IPS DF 6.9 (cell line): Measurements from ENCODE around the gene CCDC7.
"Not testable (repeated sequence)": the region's sequence is repeated elsewhere in the genome, so short reads cannot be mapped to it uniquely, and the experiment has no call there.

Experiments
- DNase-seq: peaks from one replicate; pipeline ENCODE4 v3.0.0-alpha.2; 2013; ENCODE audit warnings: low read depth, low spot score
- H3K27ac ChIP-seq: one replicate; pipeline ENCODE4 v1.5.1; 2013; ENCODE audit warnings: low read length, control low read depth
- H3K27me3 ChIP-seq: 2 replicates; pipeline ENCODE4 v1.6.1; 2013; ENCODE audit warnings: mild to moderate bottlenecking, low read length; ENCODE audit not compliant: control insufficient read depth, insufficient read depth
- H3K36me3 ChIP-seq: 2 replicates; pipeline ENCODE4 v1.6.1; 2013; ENCODE audit warnings: low read length; ENCODE audit not compliant: control insufficient read depth, insufficient read depth
- H3K4me1 ChIP-seq: 2 replicates; pipeline ENCODE4 v1.6.1; 2013; ENCODE audit warnings: low read length; ENCODE audit not compliant: control insufficient read depth, insufficient read depth
- H3K4me3 ChIP-seq: 2 replicates; pipeline ENCODE4 v1.5.1; 2013; ENCODE audit warnings: mild to moderate bottlenecking, low read length
- H3K9me3 ChIP-seq: 2 replicates; pipeline ENCODE4 v1.6.1; 2013; ENCODE audit warnings: low read length, inconsistent platforms; ENCODE audit not compliant: control insufficient read depth, insufficient read depth
- WGBS: extraction: QIAGEN DNeasy Blood & Tissue Kit; methylation state at CpG from one replicate; pipeline ENCODE4 v1.1.7; 2013; ENCODE audit warnings: mixed read lengths, missing lambda C conversion rate; ENCODE audit not compliant: insufficient read length, insufficient coverage; 5-methylcytosine and 5-hydroxymethylcytosine counted together

The CCDC7 gene

GRCh38 chr10:32692174-32692573, 246.2 kb downstream of the CCDC7 start:
- H3K27ac ChIP-seq, result no peak overlapping the region
- no peak for DNase-seq
- no CpG with 5 or more reads among the region's 1 CpG for WGBS

DNA sequence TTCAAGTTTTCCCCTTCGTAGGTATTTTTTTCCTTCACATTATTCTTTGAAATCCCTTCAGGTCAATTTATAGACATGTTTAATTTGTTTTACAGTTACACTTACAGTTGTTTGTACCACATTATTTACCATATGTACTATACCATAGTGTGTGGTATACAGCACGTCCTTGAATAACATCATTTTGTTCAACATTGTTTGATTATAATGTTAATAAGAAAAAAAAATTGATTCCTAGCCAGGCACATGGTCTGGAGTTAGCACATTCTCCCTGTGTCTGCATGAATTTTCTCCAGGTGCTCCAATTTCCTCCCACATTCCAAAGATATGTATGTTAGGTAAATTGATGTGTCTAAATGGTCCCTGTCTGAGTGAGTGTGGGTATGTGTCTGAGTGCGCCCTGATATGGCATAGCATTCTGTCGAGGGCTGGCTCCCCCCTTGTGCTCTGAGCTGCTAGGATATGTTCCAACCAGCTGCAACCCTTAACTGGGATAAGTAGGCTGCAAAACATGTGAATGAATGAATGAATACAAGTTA, 247.6 kb downstream of the CCDC7 start:
- 100% methylated on average over 1 of the region's 4 CpGs for WGBS
- Histone ChIP-seq H3K9me3 (no peaks in the 10 kb centered on the region; the same call in 1 of the 2 replicates), H3K4me3 (no peak overlapping the region), H3K4me1 (no peaks in the 10 kb centered on the region), H3K27ac (no peak overlapping the region), H3K36me3 (no peaks in the 10 kb centered on the region), H3K27me3 (no peaks in the 10 kb centered on the region)
- no peak for DNase-seq

More at GRCh38 chr10:32692174-32692573, 246.2 kb downstream of the CCDC7 start:
- no peaks in the 10 kb centered on the region for H3K4me1 ChIP-seq
- no peak overlapping the region for H3K4me3 ChIP-seq
- H3K36me3 ChIP-seq, result no peaks in the 10 kb centered on the region
- no peaks in the 10 kb centered on the region; the same call in 1 of the 2 replicates for H3K9me3 ChIP-seq
- H3K27me3 ChIP-seq, result no peaks in the 10 kb centered on the region

- no CpG with 5 or more reads among the region's 2 CpGs for WGBS
- not testable (repeated sequence) for H3K4me3 ChIP-seq, H3K27me3 ChIP-seq, H3K4me1 ChIP-seq, H3K9me3 ChIP-seq, DNase-seq, H3K36me3 ChIP-seq, H3K27ac ChIP-seq
These were observed 253.7 kb downstream of the CCDC7 start for GRCh38 chr10:32699683-32700082.

GRCh38 chr10:32713560-32713959, 267.6 kb downstream of the CCDC7 start:
- WGBS, result no CpG with 5 or more reads among the region's 1 CpG

GRCh38 chr10:32731527-32731926, 285.6 kb downstream of the CCDC7 start:
- Histone ChIP-seq H3K27me3 (no peaks in the 10 kb centered on the region), H3K4me3 (no peak overlapping the region), H3K36me3 (no peaks in the 10 kb centered on the region), H3K4me1 (no peaks in the 10 kb centered on the region), H3K27ac (no peak overlapping the region), H3K9me3 (no peaks in the 10 kb centered on the region)
- DNase-seq, result no peak
- WGBS, result no CpG with 5 or more reads among the region's 9 CpGs

More at GRCh38 chr10:32713560-32713959, 267.6 kb downstream of the CCDC7 start:
- Histone ChIP-seq H3K36me3 (no peaks in the 10 kb centered on the region), H3K4me3 (no peak overlapping the region), H3K27me3 (no peaks in the 10 kb centered on the region), H3K4me1 (no peaks in the 10 kb centered on the region), H3K9me3 (no peaks in the 10 kb centered on the region), H3K27ac (no peak overlapping the region)
- DNase-seq, result no peak

DNA sequence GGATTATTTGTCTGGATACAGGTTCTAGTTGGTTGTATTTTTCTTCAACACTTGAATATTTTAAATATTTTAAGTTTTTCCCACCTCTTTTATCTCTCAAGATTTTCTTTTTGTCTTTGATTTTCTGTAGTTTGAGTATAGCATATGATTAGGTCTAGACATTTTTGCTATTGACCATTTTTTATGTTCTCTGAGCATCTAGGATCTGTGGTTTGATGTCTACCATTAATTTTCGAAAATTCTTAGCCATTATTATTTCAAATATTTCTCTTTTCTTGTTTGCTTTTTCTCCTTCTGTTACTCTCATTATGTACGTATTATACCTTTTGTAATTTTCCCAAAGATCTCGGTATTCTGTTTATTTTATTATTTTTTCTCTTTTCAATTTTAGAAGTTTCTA, 293.0 kb downstream of the CCDC7 start:
- Histone ChIP-seq H3K4me3 (no peak overlapping the region), H3K27me3 (no peaks in the 10 kb centered on the region), H3K27ac (no peak overlapping the region), H3K4me1 (no peaks in the 10 kb centered on the region), H3K36me3 (no peaks in the 10 kb centered on the region), H3K9me3 (no peaks in the 10 kb centered on the region)
- no peak for DNase-seq
- no CpG with 5 or more reads among the region's 3 CpGs for WGBS

- no CpG with 5 or more reads among the region's 1 CpG for WGBS
- Histone ChIP-seq H3K4me1 (no peaks in the 10 kb centered on the region), H3K27me3 (no peaks in the 10 kb centered on the region), H3K27ac (no peak overlapping the region), H3K4me3 (no peak overlapping the region), H3K36me3 (no peaks in the 10 kb centered on the region), H3K9me3 (no peaks in the 10 kb centered on the region)
- DNase-seq, result no peak
These were observed 298.4 kb downstream of the CCDC7 start for GRCh38 chr10:32744321-32744720.

- Histone ChIP-seq H3K27ac (no peak overlapping the region), H3K4me1 (no peaks in the 10 kb centered on the region), H3K27me3 (no peaks in the 10 kb centered on the region), H3K9me3 (no peaks in the 10 kb centered on the region), H3K36me3 (no peaks in the 10 kb centered on the region), H3K4me3 (no peak overlapping the region)
- DNase-seq, result no peak
- no CpG with 5 or more reads among the region's 3 CpGs for WGBS
These were observed 300.9 kb downstream of the CCDC7 start for GRCh38 chr10:32746869-32747268.

DNA sequence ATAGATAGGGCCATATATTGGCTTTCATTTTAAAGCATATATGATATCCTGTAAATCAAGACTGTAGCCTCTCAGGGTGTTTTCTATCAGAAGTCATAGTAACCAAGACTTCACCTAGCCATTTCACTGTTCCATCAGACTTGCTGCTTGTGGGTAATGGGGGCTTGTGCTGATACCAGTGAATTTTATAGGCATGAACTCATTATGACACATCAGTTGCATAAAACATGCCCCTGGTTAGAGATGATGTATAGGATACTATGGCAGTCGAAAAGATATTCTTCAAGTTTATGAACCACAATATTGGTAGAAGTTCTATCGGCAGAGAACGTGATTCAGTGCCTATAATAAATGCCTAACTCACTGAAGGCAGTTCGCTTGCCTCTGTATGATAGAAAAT, 305.6 kb downstream of the CCDC7 start:
- H3K9me3 ChIP-seq, result no peaks in the 10 kb centered on the region
- no peaks in the 10 kb centered on the region for H3K36me3 ChIP-seq
- no CpG with 5 or more reads among the region's 4 CpGs for WGBS
- H3K27ac ChIP-seq, result no peak overlapping the region
- H3K4me3 ChIP-seq, result no peak overlapping the region
- no peak for DNase-seq
- H3K27me3 ChIP-seq, result no peaks in the 10 kb centered on the region
- no peaks in the 10 kb centered on the region for H3K4me1 ChIP-seq

DNA sequence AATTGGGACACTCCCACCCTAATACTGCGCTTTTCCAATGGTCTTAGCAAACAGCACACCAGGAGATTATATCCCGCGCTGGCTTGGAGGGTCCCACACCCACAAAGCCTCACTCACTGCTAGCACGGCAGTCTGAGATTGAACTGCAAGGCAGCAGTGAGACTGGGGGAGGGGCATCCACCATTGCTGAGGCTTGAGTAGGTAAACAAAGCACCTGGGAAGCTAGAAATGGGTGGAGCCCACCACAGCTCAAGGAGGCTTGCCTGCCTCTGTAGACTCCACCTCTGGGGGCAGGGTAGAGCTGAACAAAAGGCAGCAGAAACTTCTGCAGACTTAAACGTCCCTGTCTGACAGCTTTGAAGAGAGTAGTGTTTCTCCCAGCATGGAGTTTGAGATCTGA, 309.0 kb downstream of the CCDC7 start:
- H3K9me3 ChIP-seq, H3K27me3 ChIP-seq, DNase-seq, H3K4me3 ChIP-seq, H3K36me3 ChIP-seq, H3K4me1 ChIP-seq, H3K27ac ChIP-seq: not testable (repeated sequence)
- no CpG with 5 or more reads among the region's 5 CpGs for WGBS

DNA sequence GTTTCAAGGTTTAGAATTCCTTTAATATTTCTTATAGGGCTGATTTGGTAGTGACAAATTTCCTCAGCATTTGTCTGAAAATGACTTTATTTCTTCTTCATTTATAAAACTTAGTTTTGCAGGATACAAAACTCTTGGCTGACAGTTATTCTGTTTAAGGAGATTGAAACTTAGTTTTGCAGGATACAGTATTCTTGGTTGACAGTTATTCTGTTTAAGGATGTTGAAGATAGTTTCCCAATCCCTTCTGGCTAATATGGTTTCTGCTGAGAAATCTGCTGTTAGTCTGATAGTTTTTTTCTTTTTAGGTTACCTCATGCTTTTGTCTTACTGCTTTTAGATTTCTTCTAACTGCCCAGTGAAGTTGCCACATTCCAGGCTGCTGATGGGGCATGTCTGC, 325.3 kb downstream of the CCDC7 start:
- no peak for DNase-seq
- Histone ChIP-seq H3K36me3 (no peaks in the 10 kb centered on the region), H3K27me3 (no peaks in the 10 kb centered on the region), H3K4me3 (no peak overlapping the region), H3K27ac (no peak overlapping the region), H3K9me3 (no peaks in the 10 kb centered on the region), H3K4me1 (no peaks in the 10 kb centered on the region)
